Omental fat pad (tissue), 4 donors: Measurements from ENCODE around the gene KCNJ16. TPM values are rescaled to one million over a fixed set of nuclear protein-coding genes. Genes with fewer than 3 reads are reported as not detected.

ENCODE experiments used
- ATAC-seq: fragments of 150-250 bp; one replicate; pipeline ENCODE4 v1.9.1; 2016; ENCODE audit warnings: mild to moderate bottlenecking, moderate library complexity; ENCODE audit not compliant: low FRiP score
- DNase-seq: peaks from one replicate; pipeline ENCODE4 v3.0.0-alpha.2; 2019; ENCODE audit warnings: low spot score
- total RNA-seq, 4 donors: library from RNA; depleted of rRNA; stranded (reverse); fragments of >200 nt; gene quantifications; one replicate each; pipeline ENCODE4 v1.1.0, GENCODE V29; 2016
- TF ChIP-seq, protein P1 (sequence below), 3 donors: fragments of 450-650 bp; IDR thresholded peaks; one replicate each; pipeline ENCODE4 v1.5.1; 2016 to 2017; ENCODE audit warnings: antibody characterized with exemption in 3 of 3, mild to moderate bottlenecking in 3 of 3, moderate library complexity in 2 of 3

Gene KCNJ16
- total RNA-seq, 4 donors from 2014 or later: 0.24 to 1.4 (median 0.93) TPM

- ATAC-seq: no peak
- DNase-seq: no peak
- TF ChIP-seq, protein P1, sequence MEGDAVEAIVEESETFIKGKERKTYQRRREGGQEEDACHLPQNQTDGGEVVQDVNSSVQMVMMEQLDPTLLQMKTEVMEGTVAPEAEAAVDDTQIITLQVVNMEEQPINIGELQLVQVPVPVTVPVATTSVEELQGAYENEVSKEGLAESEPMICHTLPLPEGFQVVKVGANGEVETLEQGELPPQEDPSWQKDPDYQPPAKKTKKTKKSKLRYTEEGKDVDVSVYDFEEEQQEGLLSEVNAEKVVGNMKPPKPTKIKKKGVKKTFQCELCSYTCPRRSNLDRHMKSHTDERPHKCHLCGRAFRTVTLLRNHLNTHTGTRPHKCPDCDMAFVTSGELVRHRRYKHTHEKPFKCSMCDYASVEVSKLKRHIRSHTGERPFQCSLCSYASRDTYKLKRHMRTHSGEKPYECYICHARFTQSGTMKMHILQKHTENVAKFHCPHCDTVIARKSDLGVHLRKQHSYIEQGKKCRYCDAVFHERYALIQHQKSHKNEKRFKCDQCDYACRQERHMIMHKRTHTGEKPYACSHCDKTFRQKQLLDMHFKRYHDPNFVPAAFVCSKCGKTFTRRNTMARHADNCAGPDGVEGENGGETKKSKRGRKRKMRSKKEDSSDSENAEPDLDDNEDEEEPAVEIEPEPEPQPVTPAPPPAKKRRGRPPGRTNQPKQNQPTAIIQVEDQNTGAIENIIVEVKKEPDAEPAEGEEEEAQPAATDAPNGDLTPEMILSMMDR (IDR thresholded peaks at IDR 0.05): no peak
Observed at GRCh38 chr17:70121126-70121525, 46.1 kb downstream of the KCNJ16 start.

- ATAC-seq: no peak
- TF ChIP-seq, protein P1 (IDR thresholded peaks at IDR 0.05): no peak
Observed at GRCh38 chr17:70123193-70123592, 48.2 kb downstream of the KCNJ16 start.

GRCh38 chr17:70124723-70125122 lies 49.7 kb downstream of the KCNJ16 start:
- TF ChIP-seq, protein P1 (IDR thresholded peaks at IDR 0.05): no peak
- DNase-seq (no peak), ATAC-seq (no peak)

More at GRCh38 chr17:70123193-70123592, 48.2 kb downstream of the KCNJ16 start:
- no peak for DNase-seq

GRCh38 chr17:70127221-70127873 lies 52.3 kb downstream of the KCNJ16 start:
- ATAC-seq (no peak), DNase-seq (no peak)

DNA sequence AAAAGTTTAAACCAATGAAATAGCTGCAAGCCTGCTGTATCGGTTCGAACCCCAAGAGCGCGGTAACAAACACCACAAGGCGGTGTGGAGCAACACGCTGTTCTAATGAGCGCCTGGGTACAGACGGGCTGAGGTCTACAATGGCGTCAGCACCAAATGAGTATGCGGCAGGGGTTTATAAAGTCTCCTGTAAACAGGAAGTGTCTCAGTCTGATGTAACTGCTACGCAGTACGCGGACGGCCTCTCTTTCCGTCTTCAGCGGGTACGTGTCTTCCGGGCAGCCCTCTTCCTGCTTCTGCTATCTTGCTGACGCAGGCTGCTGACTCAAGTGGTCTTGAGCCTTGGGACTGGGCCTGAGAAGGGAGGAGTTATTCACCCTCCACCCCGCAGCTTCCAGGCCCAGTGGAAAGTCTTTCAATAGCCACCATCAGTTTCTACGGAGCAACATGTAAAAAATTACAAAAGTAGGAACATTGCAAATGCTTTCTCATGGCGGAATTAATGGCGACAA lies 53.8 kb downstream of the KCNJ16 start:
- ATAC-seq: no peak
- TF ChIP-seq, protein P1 (IDR thresholded peaks at IDR 0.05): no peak
- no peak for DNase-seq

More at GRCh38 chr17:70127221-70127873, 52.3 kb downstream of the KCNJ16 start:
- TF ChIP-seq, protein P1 (IDR thresholded peaks at IDR 0.05): no peak

GRCh38 chr17:70130289-70130688 lies 55.3 kb downstream of the KCNJ16 start:
- no peak for ATAC-seq
- no peak for DNase-seq
- TF ChIP-seq, protein P1 (IDR thresholded peaks at IDR 0.05): no peak

DNA sequence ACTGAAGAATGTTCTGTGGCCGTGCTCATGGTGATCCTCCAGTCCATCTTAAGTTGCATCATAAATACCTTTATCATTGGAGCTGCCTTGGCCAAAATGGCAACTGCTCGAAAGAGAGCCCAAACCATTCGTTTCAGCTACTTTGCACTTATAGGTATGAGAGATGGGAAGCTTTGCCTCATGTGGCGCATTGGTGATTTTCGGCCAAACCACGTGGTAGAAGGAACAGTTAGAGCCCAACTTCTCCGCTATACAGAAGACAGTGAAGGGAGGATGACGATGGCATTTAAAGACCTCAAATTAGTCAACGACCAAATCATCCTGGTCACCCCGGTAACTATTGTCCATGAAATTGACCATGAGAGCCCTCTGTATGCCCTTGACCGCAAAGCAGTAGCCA lies 57.5 kb downstream of the KCNJ16 start:
- ATAC-seq (no peak), DNase-seq (no peak)
- TF ChIP-seq, protein P1 (IDR thresholded peaks at IDR 0.05): no peak
